Measurements from ENCODE around the gene SLC2A10. TPM values are rescaled to one million over a fixed set of nuclear protein-coding genes. Genes with fewer than 3 reads are reported as not detected.

The SLC2A10 gene
- 7.5 and 8.8 TPM in 2 replicates for total RNA-seq

DNA sequence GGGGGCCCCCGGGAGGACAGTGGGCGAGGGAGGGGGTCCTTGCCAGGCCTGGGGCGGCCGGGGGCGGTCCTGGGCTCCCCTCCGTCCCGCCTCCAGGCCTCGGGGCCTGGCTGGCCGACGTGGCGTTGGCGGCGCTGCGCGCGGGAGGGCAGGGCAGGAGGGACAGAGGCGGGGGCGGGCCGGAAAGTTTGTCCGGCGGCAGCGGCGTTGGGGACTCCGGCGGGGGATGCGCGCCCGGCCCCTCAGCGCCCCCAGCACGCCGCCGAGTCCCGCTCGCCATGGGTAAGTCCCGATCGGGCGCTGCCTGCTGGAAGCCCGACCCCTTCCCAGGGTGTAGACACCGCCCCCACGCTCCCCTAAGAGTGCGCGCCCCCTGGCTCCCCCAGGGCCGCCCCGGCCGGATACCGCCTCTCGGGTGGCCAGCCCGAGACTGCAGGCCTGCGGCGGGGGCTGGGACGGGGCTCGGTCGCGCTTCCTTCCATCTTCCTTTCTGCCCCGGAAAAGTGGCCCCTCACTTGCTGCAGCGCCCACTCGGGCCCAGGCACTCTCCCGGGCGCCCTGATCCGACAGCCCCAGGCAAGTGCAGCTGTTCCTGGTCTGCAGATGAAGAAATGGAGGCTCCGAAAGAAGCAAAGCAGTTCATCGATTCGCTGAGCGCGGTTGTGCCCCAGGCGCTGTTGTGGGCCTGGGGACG, at the start of gene SLC2A10:
SLC2A10 (plus strand) TSS at position 191 of the 694 bp plus-strand sequence; CDS start at position 279, 88 bp downstream.

DNA sequence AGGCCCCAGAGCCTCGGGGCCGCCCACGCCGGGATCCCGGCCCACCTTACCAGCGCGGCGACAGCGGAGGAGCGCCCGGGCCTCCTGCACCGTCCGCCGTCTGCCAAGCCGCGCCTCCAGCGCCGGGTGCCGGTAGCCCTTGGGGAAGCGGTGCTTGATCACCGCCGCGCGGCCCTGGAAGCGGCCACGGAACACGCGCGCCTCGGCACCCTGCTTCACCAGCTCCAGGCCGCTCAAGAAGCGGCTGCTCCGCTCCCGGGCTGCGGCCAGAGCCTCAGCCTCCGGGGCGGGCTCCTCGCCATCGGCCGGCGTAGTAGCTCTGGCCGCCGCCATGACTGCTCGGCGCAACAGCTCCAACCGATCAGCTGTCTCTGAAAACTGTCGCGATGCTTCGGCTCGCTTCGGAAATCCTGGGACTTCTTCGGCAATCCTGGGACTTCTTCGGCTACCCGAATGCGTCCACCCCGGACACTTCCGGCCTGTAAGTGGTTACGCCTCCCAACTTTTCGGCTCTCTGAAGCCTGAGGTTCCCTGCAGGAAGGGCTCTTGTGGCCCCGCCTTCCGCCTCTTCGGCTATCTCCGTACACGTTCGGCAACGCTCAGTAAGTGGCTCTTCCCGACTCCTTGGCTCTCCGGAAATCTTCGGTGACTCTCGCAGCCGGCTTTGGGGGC, 20.2 kb upstream of the SLC2A10 start, which contains the start of gene TP53RK:
TP53RK (minus strand) TSS at position 363 of the 672 bp plus-strand sequence; CDS start at position 333, 30 bp downstream.

Other genes starting within 250 kb of the SLC2A10 start
- gene ZNF334, start 196.1 kb upstream of the SLC2A10 start, total RNA-seq, result under 0.01 and 0.48 TPM in 2 replicates
- not detected in 2 replicates for gene OCSTAMP, start 159.0 kb upstream of the SLC2A10 start, total RNA-seq
- under 0.01 and 0.65 TPM in 2 replicates for gene SLC13A3, start 58.2 kb upstream of the SLC2A10 start, total RNA-seq
- 16.3 and 18.8 TPM in 2 replicates for gene TP53RK, start 20.2 kb upstream of the SLC2A10 start, total RNA-seq
- gene EYA2, start 185.2 kb downstream of the SLC2A10 start, total RNA-seq, result not detected in 2 replicates